ENCODE results near the gene LCN6. TPM values are rescaled to one million over a fixed set of nuclear protein-coding genes. Genes with fewer than 3 reads are reported as not detected.
"Not testable (repeated sequence)": the region's sequence is repeated elsewhere in the genome, so short reads cannot be mapped to it uniquely, and the experiment has no call there.

LCN6 gene, protein sequence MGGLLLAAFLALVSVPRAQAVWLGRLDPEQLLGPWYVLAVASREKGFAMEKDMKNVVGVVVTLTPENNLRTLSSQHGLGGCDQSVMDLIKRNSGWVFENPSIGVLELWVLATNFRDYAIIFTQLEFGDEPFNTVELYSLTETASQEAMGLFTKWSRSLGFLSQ
- 10 to 100 TPM; 18.2 to 51.8 TPM for total RNA-seq
- long read RNA-seq, partial matches to known transcripts = 6 of 8 reads
- long read RNA-seq, other reads (novel, unspliced or antisense) = 1 of 8 reads

DNA sequence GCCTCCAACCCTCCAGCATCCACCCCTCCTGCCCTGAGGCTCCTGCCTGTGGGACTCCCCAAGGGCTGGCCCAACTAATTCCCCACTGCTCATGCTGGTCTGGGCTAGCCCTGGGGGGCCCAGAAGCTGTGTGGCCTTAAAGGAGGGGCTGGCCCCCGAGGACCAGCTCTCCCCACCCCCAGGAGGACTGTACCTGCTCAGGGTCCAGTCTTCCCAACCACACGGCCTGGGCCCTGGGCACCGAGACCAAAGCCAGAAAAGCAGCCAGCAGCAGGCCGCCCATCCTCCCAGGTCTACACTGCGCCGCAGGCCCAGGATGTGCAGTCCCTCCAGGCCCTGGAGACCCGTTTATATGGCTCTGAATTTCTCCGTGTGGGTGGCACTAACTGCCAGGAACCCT, at the start of gene LCN6:
Gene LCN6 (minus strand): TSS at position 325 of the 400 bp plus-strand sequence. CDS start 42 bp downstream, at position 283.
- intact Hi-C loops (cut with DNase I) = no loop called here
- DNase-seq = peak; percentile 17
- ATAC-seq = no peak

DNA sequence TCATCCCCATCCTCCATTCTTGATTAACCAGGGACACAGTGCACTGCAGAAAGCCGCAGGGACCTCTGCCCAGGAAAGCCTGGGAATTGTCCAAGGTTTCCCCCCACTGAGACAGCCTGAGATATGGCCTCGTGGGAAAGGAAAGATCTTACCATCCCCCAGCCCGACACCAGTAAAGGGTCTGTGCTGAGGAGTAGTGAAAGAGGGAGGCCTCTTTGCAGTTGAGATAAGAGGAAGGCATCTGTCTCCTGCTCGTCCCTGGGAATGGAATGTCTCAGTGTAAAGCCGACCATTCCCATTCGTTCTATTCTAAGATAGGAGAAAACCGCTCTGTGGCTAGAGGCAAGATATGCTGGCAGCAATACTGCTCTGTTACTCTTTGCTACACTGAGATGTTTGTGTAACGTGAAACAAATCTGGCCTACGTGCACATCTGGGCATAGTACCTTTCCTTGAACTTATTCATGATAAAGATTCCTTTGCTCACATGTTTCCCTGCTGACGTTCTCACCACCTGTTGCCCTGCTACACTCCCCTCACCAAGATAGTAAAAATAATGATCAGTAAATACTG, 48.5 kb upstream of the LCN6 start:
- not testable (repeated sequence) for ATAC-seq, DNase-seq
- intact Hi-C loops (cut with DNase I) = loop anchor here in 1 of 2 donors (10.0 kb wide), 1 partner anchor 48 kb away; the partner anchor contains the start of genes AJM1 and PHPT1

DNA sequence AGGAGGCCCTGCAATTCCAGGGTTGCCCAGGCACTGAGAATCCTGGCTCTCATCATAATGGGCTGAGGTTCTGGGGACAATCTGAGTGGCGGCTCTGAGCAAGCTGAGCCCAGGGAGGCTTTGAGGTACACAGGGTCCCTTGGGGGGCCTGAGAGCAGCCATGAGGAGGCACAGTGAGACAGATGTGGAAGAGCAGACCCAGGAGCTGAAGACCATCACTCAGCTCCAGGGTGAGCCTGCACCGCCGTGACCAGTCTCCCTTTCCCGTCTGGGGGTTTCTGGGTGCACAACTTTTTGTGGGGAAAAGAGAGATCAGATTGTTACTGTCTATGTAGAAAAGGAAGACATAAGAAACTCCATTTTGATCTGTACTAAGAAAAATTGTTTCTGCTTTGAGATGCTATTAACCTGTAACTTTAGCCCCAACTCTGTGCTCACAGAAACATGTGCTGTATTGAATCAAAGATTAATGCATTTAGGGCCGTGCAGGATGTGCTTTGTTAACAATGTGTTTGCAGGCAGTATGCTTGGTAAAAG, 48.0 kb upstream of the LCN6 start, which contains the start of gene CCDC183:
Gene CCDC183 (plus strand): TSS at position 101 of the 537 bp plus-strand sequence. CDS start 60 bp downstream, at position 161.
- intact Hi-C loops (cut with DNase I) = loop anchor here in 1 of 2 donors (10.0 kb wide), 1 partner anchor 48 kb away; the partner anchor contains the start of genes AJM1 and PHPT1
- DNase-seq (no peak), ATAC-seq (no peak)

DNA sequence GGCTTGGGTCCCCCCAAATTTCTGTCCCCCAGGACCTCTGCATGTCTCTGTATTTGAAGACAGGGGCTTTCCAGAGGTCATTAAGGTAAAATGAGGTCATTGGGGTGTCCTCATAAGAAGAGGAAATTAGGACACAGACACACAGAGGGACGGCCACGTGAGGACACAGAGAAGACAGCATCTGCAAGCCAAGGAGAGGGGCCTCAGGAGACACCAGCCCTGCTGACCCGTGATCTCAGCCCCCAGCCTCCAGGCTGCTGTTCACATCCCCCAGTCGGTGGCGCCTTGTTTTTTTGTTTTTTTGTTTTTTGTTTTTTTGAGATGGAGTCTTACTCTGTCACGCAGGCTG, 46.6 kb upstream of the LCN6 start:
- DNase-seq (no peak), ATAC-seq (no peak)
- intact Hi-C loops (cut with DNase I) = loop anchor here in 1 of 2 donors (10.0 kb wide), 1 partner anchor 50 kb away; the partner anchor contains the start of genes AJM1 and PHPT1

DNA sequence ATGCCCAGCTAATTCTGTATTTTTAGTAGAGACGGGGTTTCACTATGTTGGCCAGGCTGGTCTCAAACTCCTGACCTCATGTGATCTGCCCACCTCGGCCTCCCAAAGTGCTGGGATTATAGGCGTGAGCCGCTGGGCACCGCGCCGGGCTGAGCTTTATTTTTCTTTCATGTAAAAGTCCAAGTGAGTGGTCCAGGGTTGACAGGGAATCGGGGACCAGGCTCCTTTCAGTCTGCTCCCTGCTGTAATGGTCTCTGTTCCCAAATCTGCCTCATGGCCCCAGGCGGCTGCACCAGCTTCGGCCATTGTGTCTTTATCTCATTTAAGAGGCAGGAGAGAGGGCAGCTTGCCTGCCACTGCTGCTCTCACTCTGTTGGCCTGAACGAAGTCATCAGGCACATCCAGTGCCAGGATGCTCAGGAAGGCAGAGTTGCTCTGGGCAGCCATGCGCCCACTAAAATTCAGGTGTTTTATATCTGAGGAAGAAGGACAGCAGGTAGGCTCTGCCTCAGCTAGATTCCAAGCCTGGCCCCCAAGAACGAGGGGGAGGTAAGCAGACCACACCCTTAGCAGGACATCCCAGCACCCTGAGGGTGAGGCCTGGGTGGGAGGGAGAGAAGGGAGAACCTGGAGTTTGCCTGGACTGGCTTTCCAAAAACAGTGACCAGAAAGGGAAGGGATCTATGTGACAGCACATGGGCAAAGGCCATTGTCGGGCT, 46.1 kb upstream of the LCN6 start:
- no peak for DNase-seq
- ATAC-seq = no peak

DNA sequence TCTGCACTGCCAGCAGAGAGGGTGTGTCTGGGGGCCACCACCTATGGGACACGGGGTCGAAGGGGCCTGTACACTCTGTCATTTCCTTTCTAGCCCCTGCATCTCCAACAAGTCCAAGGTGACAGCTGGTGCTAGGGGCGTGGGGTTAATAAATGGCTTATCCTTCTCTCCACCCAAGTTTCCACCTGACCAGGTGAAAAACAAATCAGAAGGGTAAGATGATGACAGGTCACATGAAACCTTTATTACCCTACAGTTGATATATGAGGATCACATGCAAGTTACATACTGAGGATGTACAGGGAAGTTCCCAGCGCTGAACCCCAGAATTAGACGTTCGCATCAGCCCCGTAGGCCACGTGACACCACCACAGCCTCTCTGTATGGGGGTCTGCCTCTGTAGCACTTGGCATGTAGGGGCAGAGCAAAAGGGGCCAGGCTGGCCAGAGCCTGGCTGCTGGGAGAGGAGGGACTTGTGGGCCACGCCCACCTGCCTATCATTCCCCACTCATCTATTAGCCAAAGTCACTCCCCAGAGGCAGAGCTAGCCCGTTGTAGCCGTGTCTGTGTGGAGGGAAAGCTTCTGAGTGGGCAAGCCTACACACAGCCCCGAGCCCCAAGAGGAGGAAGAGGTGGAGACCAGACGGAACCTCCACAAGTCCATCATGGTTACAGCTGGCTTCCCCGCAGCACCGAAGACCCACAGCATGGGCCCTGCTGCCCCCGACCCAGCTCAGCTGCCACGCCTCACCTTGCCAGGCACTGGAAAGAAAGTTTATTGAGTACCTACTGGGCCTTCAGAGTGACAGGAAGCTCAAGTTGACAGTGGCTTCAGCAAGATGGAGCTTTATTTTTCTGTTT, 45.0 kb upstream of the LCN6 start:
- intact Hi-C loops (cut with DNase I) = loop anchor here in 1 of 2 donors (10.0 kb wide), 1 partner anchor 51 kb away; the partner anchor contains the start of genes AJM1 and PHPT1
- ATAC-seq (no peak), DNase-seq (no peak)

More for the DNA sequence above, 46.1 kb upstream of the LCN6 start:
- intact Hi-C loops (cut with DNase I) = loop anchor here in 1 of 2 donors (10.0 kb wide), 1 partner anchor 50 kb away; the partner anchor contains the start of genes AJM1 and PHPT1

DNA sequence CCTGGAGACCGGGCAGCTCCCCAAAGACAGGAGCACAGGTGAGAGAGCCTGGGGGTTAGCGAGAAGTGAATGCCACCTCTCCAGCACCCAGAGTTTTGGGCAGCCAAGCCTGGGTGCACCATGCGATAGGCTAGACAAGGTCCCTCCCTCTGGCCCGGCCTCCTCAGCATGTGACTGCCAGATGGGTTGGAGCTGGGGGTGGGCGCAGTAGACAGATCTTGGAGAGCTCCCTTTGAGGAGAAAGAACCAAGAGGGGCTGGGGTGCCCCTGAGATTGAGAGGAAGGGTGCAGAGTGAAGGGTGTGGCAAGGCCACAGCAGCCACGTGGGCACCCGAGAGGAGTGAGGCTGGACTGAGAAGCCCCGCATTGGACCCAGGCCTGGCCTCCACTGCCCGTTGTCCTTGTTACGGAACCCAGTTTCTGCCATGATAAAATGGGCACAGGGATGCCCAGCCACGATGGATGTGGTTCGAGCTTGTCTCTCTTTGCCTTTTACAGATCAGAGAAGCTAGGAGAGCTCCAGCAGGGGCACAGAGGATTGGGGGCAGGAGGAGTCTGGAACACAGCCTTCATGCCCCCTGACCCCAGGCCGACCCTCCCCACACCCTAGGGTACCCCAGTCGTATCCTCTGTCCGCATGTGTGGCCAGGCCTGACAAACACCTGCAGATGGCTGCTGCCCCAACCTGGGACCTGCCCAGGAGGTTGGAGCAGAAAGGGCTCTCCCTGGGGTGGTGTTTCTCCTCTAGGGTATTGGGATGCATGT, 44.2 kb upstream of the LCN6 start:
- DNase-seq = no peak
- intact Hi-C loops (cut with DNase I) = loop anchor here in 1 of 2 donors (10.0 kb wide), 1 partner anchor 52 kb away; the partner anchor contains the start of genes AJM1 and PHPT1
- no peak for ATAC-seq

DNA sequence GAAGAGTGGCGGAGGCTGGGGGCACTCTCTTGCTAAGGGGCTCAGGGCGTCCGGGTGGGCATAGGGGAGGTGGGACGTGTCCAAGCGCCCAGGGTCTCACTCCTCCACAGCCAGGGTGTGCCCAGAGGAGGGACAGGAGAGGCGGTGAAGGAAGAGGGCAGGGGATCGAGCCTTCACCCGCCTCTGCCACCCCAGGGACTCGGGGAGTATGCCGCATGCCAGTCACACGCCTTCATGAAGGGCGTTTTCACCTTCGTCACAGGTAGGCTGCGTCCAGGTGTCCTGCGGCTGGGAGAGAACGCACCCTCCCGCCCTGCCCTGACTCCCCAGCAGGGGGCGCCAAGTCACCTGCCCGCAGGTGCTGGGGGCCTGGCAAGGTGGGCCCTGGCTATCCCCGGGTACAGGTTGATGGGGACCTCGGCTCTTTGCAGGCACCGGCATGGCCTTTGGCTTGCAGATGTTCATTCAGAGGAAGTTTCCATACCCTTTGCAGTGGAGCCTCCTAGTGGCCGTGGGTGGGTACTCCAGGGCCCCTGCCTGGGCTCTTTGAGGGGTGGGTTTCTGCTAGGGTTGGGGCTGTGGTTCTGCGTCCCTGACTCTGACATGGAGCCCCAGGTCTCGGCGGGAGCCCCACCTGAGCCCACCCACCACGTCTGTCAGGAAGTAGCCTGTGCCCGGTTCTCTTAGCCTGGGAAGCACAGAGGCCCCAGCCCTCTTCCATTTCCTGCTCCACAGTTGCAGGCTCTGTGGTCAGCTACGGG, 43.4 kb upstream of the LCN6 start:
- intact Hi-C loops (cut with DNase I) = loop anchor here in 1 of 2 donors (10.0 kb wide), 1 partner anchor 53 kb away; the partner anchor contains the start of genes AJM1 and PHPT1
- DNase-seq = peak; percentile 63
- peak in 1 of 2 donors; percentile 5 for ATAC-seq

DNA sequence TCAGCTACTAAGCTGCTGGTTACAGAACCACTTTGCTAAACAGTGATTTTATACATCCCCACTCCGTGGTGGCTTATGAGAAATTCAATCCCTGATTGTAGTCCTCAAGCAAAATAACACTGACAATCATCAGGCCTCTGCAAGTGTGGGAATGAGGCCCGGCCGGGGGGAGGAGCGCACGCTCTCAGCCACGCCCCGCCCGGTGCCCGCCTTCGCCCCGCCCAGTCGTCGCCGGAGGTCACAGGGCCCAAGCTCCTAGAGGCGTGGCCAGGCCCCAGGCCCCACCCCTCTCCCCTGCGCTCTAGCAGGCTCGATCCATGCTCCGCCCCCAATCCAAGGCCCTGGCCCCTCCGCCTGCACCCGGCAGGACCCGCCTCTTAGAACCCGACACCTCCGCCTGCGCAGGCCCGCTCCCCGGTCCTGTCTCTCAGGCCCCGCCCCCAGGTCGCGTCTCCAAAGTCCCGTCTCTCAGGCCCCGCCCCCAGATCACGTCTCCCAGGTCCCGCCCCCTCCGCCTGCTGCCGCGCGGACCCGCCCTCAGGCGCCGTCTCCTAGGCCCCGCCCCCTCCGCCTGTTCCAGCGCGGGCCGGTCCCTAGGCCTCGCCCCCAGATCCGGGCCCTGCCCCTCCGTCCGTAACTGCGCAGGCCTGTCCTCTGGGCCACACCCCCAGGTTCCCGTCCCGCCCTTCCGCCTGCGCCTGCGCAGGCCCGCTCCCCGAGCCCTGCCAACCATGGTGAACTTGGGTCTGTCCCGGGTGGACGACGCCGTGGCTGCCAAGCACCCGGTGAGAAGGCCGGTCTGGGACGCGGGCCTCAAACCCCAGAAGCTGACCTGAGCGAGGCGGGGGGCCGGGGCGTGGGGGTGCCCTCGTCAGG, 42.6 kb upstream of the LCN6 start, which contains the start of gene TMEM141:
Gene TMEM141 (plus strand): TSS at position 705 of the 876 bp plus-strand sequence. CDS start 27 bp downstream, at position 732.
- peak; percentile 100 for DNase-seq
- intact Hi-C loops (cut with DNase I) = loop anchor here in 1 of 2 donors (10.0 kb wide), 1 partner anchor 54 kb away; the partner anchor contains the start of genes AJM1 and PHPT1
- ATAC-seq = peak; percentile 95 to 96

DNA sequence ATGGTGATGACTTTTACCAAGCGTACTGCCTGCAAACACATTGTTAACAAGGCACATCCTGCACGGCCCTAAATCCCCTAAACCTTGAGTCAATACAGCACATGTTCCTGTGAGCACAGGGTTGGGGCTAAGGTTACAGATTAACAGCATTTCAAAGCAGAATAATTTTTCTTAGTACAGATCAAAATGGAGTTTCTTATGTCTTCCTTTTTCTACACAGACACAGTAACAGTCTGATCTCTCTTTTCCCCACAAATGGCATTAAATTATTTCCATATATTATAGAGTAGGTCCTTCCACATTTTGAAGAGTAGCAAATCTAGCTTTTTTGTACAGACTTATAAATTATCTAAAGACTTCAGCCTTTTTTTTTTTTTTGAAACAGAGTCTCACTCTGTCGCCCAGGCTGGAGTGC, 41.2 kb upstream of the LCN6 start:
- DNase-seq (no peak), ATAC-seq (no peak)
- intact Hi-C loops (cut with DNase I) = loop anchor here in 1 of 2 donors (5.0 to 10.0 kb wide), 2 partner anchors 248 to 275 kb away; no protein-coding TSS in a partner anchor

DNA sequence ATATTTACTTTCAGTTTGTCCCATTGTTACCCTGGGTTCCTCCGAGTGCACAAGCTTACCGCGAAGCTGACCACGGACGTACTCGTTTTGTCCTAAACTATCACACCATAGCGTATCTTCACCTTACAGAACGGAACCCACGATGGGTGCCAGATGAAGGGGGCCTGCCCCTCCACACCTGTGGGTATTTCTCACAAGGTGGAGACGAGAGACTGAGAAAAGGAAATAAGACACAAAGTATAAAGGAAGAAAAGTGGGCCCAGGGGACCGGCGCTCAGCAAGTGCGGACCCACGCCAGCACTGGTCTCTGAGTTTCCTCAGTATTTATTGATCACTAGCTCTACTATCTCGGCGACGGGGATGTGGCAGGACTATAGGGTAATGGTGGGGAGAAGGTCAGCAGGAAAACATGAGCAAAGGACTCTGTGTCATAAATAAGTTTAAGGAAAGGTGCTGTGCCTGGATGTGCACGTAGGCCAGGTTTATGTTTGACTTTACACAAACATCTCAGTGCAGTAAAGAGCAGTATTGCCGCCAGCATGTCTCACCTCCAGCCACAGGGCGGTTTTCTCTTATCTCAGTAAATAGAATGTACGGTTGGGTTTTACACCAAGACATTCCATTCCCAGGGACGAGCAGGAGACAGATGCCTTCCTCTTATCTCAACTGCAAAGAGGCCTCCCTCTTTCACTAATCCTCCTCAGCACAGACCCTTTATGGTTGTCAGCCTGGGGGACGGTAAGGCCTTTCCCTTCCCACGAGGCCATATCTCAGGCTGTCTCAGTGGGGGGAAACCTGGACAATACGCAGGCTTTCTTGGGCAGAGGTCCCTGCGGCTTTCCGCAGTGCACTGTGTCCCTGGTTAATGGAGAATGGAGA, 40.6 kb upstream of the LCN6 start:
- DNase-seq, ATAC-seq: not testable (repeated sequence)
- intact Hi-C loops (cut with DNase I) = loop anchor here in 1 of 2 donors (5.0 to 10.0 kb wide), 2 partner anchors 248 to 276 kb away; no protein-coding TSS in a partner anchor

DNA sequence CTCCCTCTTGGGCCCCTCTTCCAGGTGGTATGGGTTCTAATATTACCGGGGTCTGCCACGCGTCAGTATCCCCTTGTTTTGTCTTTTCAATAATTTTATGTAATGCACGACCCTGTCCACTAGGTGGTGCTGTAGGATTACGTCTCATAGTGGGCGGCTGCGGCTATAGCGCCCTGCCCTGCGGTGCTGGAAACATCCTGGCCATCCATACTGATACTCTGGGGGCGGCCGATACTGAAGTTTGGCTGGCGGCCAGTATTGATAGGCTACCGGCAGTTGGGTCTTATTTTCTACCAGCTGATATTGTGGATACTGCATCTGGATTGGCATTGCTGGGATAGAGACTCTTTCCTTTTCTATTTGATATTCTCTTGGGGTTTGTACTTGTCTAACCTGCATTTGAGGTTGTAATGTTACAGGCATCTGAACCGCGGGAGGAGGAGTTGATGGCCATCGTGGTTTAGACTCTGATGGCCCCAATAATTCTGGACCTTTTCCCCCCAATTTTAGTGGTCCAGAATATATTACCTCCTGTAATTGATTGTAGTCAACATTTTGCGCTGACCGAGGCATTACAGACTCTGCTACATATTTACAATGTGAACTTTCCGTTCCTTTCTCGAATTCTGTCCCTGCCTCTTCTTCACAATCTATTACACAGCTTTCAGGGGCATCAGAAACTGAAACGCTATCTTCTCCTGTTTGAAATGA, 39.5 kb upstream of the LCN6 start:
- ATAC-seq = no peak
- DNase-seq = peak; percentile 76
- intact Hi-C loops (cut with DNase I) = loop anchor here (2.0 to 10.0 kb wide), 3 partner anchors 247 to 277 kb away; no protein-coding TSS in a partner anchor

DNA sequence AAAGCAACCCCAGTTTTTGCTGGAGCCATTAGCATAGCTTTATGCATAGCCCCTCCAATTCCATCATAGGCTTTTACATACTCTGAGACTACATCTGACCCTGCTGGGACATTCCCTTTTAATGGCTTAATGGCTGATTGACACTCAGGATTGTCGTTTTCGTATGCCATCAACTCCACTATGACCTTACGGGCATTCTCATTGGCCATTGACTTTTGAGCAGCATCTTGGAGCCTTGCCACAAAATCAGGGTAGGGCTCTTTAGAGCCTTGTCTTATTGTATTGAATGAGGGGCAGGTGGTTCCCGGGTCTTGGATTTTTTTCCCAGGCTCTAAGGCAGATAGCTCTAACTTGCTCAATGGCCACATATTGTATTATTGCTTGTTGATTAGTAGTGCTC, 38.7 kb upstream of the LCN6 start:
- not testable (repeated sequence) for DNase-seq, ATAC-seq
- intact Hi-C loops (cut with DNase I) = loop anchor here (2.0 to 10.0 kb wide), 3 partner anchors 248 to 278 kb away; no protein-coding TSS in a partner anchor

DNA sequence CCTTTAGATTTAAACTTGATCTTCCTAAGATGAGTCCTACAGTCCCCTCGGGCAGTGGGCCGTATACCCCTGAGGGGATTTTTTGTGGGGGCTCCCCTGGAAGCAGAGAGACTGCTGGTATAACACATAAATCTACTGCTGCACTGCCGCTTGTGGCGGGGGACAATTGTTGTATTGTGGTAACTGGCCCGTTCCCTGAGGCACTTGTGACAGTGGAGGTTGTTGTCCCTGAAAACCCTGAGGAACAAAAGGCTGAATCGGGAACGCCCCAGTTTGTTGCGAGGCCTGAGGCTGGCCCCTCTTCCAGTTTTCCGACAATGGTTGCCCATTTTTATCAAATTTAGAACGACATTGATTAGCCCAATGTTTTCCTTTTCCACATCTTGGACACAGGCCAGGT, 38.1 kb upstream of the LCN6 start:
- ATAC-seq (no peak), DNase-seq (no peak)
- intact Hi-C loops (cut with DNase I) = loop anchor here (2.0 to 10.0 kb wide), 3 partner anchors 248 to 278 kb away; no protein-coding TSS in a partner anchor

All from left cardiac atrium (tissue), 4 donors.